Brain microvascular endothelial cell (primary cell): Measurements from ENCODE around the gene TRAF1.
A peak's percentile ranks its signal among the peaks of the same experiment; 100 is the strongest.

Experiments
- DNase-seq: peaks from one replicate; pipeline ENCODE4 v3.0.0-alpha.2; 2020
- H3K27ac ChIP-seq: fragments of 250-450 bp; sonication (Bioruptor Pico); 2 replicates; pipeline ENCODE4 v1.5.1; 2020; ENCODE audit warnings: mild to moderate bottlenecking, moderate library complexity
- H3K27me3 ChIP-seq: fragments of 250-450 bp; sonication (Bioruptor Pico); replicated peaks from 2 replicates; pipeline ENCODE4 v1.5.1; 2020; ENCODE audit warnings: mild to moderate bottlenecking
- H3K36me3 ChIP-seq: fragments of 250-450 bp; sonication (Bioruptor Pico); replicated peaks from 2 replicates; pipeline ENCODE4 v1.5.1; 2020; ENCODE audit warnings: mild to moderate bottlenecking
- H3K4me3 ChIP-seq: 2 replicates; pipeline ENCODE4 v1.5.1; 2011; ENCODE audit warnings: low read depth, mild to moderate bottlenecking, control low read depth, low read length, moderate library complexity
- CTCF ChIP-seq: IDR thresholded peaks from 2 replicates; pipeline ENCODE4 v1.5.1; 2011; ENCODE audit warnings: low read depth, mild to moderate bottlenecking, moderate library complexity, low read length, control low read depth, inconsistent platforms; ENCODE audit errors: missing control alignments
- in situ Hi-C: cut with HindIII; loops from 2 replicates; pipeline ENCODE4 v1.10.0; 2017; ENCODE audit warnings: low sequenced_read_pairs, low pct_ligation_motif_present

The TRAF1 gene

GRCh38 chr9:120929229-120929791, 2.7 kb upstream of the TRAF1 start:
- in situ Hi-C loops: no loop called here
- H3K27ac ChIP-seq: no peak overlapping the region
- TF ChIP-seq CTCF: no peak
- no peaks in the 10 kb centered on the region for H3K27me3 ChIP-seq
- H3K36me3 ChIP-seq: no peaks in the 10 kb centered on the region
- DNase-seq: no peak
- peak overlapping the region; percentile 49 for H3K4me3 ChIP-seq

DNA sequence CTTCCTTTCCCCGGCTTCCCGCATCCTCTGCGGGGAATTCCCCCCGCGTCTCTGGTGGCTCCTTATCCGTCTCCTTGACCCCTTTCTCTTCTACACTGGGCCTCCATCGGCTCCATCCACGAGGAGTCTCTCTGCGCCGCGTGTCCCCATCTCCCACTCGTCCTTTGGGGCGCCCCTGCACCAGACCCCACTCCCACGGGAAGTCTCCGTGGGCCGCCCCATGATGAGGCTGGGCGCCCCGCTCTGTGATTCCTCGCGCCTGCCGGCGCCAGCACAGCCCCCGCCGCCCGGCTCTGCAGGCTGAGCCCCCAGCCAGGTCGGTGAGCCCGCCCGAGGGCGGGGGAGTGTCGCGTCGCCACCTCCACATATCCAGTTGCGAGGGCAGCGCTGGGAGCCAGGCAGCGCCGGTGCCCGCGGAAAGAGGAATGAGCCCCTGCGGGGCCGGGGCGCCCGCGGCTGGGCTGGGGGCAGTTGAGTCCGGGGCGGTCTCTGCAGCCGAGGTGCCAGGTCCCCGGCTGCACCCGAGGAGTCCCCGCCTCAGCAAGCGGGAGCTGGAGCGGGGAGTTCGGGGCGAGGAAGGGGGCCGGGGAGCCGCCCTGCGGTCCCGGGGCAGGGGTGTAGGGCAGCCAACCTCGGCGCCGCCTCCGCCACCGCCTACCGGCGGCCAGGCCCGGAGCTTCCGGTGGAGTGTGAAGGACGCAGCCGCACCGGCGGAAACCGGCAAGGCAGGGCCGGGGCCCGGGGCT, 2.1 kb upstream of the TRAF1 start:
- in situ Hi-C loops: no loop called here
- Histone ChIP-seq H3K27ac (no peak overlapping the region), H3K27me3 (no peaks in the 10 kb centered on the region), H3K36me3 (no peaks in the 10 kb centered on the region), H3K4me3 (peak overlapping the region; percentile 49)
- no peak for TF ChIP-seq CTCF
- no peak for DNase-seq

GRCh38 chr9:120928015-120928482, 1.5 kb upstream of the TRAF1 start:
- Histone ChIP-seq H3K4me3 (peak overlapping the region; percentile 49), H3K27me3 (no peaks in the 10 kb centered on the region), H3K36me3 (no peaks in the 10 kb centered on the region), H3K27ac (no peak overlapping the region)
- in situ Hi-C loops: no loop called here
- DNase-seq: no peak
- TF ChIP-seq CTCF: no peak

DNA sequence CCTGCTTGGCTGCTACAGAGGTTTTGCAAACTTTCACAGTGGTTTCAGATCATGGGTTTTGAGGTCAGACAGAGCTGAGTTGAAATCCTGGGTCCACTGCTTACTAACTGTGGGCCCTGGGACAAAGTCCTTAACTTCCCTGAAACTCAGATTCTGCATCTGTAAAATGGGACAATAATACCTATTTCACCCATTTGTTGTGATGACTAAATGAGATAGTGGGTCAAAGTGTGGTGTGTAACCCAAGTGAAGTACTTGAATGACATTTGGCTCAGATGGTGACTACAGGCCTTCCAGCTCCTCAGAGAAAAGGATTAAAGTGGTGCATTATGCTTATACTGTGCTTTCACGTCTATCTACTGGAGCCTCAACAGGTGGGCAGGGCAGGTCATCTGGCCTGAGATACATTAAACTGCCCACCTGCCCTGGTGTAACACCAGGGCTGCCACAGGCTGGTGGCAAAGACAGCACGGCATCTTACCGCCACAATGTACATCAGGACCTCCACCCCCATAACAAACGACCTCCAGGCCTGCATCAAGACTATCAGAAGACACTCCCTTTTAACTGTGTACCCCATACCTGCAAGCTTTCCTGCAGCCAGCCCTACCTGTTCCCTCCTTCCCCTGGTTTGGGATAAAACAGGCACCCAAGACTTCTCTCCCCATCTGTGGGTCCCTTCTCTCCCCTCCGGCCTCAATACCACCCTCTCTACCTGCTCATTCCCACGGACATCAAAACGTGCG, 846 bp upstream of the TRAF1 start:
- in situ Hi-C loops: no loop called here
- no peak overlapping the region for H3K27ac ChIP-seq
- no peak overlapping the region for H3K4me3 ChIP-seq

More for the DNA sequence above, 846 bp upstream of the TRAF1 start:
- H3K27me3 ChIP-seq: no peaks in the 10 kb centered on the region
- H3K36me3 ChIP-seq: no peaks in the 10 kb centered on the region
- no peak for DNase-seq
- TF ChIP-seq CTCF: no peak
